ENCODE data around the gene FUT8.

FUT8 gene

DNA sequence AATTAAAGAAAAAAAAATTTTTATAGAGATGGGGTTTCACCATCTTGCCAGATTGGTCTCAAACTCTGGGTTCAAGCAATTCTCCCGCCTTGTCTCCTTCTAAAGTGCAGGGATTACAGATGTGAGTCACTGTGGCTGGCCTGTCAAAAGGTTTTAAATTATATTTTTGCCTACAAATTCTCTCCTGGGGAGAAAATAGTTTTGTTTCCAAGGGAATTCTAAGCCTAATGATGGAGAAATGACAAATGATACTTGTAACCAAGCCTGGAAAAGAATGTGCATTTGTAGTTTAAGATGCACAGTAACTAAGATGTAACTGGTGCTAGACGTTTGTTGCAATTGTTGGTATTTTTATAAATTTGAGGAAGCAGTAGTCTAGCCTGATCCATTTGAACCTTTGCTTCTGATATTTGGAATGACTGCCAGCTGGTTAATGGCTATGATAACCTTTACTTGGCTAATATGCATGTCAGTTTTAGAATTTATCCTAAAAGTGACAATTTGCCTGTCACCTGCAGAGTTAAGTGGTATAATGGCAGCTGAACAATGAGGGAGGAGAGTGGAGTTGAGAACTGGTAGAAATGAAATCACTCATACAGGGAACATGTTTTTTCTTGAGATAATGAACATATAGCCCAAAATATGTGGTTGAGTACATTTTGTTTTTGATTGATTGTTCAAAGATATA lies 148.0 kb downstream of the FUT8 start:
- DNase-seq = no peak

DNA sequence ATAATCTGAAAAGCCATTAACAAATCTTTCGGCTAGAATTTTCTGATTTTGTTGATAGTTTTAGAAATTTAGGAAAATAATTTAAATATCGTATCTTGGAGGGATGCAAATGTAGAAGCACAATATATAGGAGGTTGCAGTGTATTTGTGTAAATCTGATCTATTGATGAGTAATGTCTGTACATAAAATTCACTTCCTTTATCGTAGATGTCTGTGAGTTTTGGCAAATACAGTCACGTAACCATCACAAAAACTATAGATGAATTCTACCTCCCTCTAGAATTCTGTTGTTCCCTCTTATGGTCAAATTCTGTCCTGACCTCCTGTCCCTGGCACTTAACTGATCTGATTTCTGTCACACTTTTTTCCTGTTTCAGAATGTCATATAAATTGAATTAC lies 151.8 kb downstream of the FUT8 start:
- DNase-seq = no peak

DNA sequence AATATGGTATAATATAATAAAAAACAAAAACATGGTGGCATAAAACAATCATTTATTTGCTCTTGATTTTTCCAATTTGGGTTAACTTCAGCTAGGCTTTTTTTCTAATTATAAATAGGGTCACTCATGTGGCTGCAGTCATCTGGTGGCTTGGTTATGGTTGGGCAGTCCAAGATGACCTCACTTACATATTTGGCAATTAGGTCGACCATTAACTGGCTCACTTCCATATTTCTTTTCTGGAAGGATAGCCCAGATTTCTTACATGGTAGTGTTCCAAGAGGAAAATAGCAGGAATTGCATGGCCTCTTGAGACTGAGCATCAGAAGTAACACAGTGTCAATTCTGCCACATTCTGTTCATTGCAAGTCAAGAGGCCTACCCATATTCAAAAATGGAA lies 153.4 kb downstream of the FUT8 start:
- no peak for DNase-seq

DNA sequence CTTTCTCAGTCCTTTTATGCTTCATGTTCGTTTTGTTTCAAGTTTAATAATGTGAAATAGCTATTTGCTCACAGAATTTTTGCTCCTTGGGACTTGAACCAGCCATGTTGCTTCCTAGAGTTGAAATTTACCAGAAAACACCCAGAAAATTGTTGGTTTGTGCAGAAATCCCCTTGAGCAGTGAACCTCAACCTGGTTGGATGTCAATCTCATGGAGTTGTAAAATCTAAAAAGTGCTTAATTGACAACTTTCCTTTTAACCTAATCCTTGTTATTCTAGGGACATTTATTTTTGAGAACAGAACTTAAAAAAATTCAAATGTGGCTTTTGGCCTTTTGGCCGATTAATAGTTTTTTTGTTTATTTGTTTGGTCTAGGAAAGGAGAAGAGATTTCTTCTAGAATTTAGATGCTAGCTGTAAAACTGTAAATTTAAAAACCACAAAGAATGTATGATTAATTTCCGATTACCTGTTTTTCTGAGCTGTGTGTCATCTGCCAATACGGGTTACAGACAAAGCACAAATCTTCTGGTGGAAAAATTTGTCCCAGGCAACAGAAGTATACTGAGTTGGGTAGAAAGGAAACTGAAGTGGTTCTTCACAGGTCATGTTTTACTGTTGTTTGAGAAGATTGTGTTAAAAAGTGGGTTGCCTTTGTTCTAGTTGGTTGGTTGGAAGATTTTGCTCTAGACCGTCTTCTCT lies 154.4 kb downstream of the FUT8 start:
- DNase-seq = no peak

DNA sequence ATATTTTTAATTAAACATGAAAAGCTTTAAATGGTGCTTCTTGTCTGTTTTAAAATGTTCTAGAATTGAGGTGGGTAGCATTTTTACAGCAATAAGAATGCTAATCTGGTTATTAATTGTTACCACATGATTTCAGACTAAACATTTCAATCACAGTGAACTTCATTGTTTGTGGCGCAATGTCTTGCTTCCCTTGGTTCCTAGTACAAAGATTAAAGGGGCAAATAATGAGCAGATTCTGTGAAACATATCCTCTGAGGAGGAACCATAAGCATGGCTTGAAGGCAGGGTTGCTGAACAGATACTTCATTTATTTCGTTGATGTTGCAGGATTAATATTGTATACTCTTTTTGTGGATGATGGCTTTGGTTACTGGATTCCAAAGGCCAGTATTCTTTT lies 162.1 kb downstream of the FUT8 start:
- no peak for DNase-seq

DNA sequence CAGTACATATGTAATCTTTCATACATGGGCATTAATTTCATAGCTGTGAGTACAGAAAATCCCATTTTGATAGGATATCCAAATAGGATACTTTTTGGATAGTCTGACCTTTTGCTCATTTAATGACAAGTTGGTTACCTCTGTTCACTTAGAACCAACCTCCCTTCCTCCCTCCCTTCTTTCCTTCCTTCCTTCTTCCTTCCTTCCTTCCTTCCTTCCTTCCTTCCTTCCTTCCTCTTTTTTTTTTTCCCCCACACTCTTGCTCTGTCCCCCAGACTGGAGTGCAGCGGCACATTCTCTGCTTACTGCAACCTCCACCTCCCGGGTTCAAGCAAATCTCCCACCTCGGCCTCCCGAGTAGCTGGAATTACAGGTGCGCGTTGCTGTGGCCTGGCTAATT lies 162.9 kb downstream of the FUT8 start:
- DNase-seq = no peak

DNA sequence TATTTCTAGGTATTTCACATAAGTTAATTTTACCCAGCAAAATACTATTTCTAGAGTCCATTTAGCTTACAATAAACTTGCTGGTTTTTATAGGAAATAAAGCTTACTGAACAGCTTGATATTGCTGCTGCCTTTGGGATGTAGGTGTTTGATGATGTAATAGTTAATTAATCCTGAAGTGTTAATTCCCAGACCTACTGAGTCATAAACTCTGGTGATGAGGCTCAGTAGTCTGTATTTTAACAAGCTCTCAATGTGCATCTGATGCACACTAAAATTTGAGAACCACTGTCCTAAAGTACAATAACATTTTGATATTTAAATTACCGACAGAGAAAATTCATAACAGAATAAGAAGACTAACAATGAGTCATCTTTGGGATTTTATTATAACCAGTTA lies 168.4 kb downstream of the FUT8 start:
- DNase-seq = no peak

DNA sequence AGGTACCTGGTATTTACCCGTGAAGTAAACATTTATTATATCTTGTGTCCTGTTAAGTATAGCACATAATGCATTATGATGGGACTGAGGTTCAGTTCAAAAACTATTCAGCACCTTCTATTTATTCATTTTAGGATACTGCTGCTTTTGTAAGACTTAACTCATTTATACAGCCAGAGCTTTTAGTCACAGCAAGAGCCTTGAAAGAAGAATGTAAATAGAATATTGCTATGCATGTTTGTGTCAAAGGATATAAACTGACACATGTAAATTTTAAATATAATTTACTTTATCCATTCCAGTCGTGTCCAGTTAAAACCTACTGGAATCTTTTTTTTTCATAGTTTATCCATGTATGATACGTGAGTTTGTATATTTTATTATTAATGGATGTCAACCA lies 168.8 kb downstream of the FUT8 start:
- no peak for DNase-seq

DNA sequence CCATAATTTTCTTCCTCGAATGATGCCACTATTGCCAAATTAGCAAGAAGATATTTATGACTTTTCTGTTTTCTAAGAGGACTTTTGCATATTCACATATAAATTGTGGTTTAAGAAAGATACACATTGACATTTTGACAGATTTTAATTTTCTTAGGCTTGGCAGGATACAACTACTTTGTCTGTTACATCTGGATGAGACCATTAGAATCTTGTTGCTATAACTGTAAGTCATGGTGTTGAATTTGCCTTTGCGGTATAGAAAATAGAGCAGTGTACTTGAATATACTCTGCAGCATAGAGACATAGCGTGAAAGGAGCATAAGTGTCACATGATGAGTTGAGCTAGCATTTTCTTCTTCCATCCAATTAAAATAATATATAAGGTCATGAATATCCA lies 169.3 kb downstream of the FUT8 start:
- no peak for DNase-seq

DNA sequence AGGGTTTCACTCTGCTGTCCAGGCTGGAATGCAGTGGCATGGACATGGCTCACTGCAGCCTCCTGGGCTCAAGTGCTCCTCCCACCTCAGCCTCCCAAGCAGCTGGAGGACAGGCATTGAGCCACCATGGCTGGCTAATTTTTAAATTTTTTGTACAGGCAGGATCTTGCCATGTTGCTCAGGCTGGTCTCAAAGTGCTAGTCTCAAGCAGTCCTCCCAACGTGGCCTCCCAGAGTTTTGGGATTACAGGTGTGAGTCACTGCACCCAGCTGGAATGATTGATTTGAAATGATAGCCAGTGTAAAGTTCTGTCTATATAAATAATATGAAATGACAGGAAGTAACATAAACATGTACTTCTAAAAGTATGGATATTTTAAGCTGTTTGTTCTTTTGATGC lies 172.7 kb downstream of the FUT8 start:
- no peak for DNase-seq

DNA sequence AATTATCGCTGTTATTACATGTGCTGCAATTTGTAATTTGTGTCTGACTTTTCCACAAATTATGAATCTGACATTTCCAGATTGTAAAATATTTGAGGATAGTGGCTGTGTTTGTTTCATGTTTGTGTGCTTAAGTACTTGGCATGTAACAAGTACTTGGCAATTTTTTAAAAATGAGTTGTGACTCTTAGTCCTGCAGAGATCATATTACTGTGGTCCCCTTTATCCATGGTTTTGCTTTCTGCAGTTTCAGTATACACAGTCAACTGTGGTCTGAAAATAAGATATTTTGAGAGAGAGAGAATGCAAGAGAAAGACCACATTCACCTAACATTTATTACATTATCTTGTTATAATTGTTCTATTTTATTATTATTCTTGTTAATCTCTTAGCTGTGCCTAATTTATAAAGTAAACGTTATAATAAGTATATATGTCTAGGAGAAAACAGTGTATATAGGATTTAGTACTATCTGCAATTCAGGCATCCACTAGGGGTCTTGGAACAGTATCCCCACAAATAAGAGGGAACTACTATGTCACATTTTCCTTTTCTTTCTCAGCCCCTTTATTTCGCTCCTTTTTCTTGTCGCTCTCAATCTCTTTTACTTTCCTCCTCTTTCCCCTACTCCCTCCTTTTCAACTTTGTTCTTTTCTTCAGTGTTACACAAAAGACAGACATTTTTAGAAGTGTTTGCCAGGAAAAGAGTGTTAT lies 176.1 kb downstream of the FUT8 start:
- DNase-seq = no peak

DNA sequence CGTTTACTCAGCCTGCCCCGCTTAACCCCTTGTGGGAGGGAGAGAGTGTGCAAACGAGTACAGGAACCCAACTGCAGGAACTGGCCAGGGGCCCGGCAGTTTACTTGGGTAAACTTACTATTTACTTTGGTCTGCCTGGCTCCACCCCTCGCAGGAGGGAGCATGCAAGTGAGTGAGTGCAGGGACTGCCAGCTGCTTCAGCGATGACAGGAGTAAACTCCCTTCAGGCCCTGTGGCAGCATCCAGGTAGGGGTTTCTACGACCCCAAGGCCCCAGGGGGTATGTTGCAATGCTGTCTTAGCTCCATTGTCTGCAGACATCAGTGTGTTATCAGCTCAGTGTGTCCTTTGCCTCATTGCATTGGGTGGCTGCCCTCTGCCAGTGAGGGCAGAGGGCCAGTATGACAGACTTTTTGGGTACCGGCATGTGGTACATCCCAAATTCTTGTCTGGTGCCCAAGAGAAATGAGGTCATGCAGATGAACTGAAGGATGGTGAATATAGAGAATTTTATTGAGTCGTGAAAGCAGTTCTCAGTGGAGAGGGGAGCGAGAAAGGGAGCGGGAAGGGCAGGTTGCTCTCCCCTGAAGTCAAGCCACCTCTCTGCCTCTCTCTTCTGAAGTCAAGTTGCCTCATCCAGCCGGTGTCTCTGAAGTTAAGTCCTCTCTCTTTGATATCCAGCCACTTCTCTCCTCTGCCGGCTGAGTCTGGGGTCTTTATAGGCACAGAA lies 181.8 kb downstream of the FUT8 start:
- DNase-seq = no peak

DNA sequence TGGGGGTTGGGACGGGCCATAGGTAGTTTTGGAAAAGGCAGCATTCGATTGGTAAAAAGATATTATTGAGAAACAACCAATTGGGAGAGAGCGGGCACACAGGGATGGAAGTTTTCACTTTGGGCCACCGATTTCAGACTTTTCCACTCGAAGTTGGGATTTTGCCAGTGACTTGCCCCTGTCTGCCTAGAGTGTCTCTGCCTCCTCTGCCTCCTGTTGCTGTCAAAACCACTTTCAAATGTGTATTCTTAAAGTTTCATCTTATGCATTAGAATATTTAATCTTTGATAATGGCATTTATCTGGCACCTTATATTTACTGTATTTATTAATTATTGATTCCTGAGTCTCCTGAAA lies 182.3 kb downstream of the FUT8 start:
- DNase-seq = no peak

DNA sequence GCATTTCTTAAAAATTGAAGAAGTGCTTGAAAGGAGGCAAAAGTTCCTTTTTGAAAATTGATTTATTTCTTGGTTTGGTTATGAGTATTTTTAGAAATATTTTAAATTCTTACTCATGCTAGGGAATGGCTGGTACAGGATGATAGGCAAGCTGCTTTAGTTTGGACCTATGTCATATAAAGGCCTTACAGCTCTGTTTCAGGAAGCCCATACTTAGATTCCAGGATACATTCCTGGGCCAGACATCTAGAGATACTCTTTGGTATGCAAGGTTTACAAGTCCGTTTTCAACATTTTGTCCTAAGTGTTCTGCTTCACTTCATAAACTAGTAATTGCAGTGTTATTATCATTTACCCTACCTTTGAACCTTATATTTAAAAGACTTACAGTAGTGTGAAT lies 186.8 kb downstream of the FUT8 start:
- DNase-seq = no peak

DNA sequence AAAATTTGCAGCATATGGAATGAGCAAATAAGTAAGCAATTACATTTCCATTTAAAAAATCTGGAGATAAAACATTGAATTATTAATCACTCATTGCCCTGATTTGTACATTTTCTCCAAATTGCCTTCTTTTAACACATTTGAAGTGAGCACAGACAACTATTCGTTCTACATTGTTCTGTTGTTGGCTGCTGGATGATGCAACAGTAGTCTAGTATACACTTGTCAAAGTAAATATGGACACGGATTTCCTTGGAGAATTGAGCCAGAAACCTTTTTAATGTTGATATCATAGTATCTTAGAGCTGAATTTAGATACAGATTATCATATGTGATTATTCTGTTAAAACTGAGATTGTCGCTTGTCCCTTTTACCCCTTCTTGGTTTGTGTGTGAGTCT lies 188.2 kb downstream of the FUT8 start:
- no peak for DNase-seq

DNA sequence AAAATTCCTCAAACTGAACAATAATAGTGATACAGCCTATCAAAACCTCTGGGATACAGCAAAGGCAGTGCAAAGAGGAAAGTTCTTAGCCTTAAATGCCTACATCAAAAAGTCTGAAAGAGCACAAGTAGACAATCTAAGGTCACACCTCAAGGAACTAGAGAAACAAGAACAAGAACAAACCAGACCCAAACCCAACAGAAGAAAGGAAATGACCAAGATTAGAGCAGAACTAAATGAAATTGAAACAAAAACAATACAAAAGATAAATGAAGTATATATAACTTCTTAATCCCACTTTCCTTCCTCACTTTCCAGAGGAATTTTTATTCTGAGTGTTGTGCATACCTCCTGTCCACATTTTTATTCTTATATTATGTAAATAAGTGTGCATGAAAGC lies 192.0 kb downstream of the FUT8 start:
- no peak for DNase-seq

DNA sequence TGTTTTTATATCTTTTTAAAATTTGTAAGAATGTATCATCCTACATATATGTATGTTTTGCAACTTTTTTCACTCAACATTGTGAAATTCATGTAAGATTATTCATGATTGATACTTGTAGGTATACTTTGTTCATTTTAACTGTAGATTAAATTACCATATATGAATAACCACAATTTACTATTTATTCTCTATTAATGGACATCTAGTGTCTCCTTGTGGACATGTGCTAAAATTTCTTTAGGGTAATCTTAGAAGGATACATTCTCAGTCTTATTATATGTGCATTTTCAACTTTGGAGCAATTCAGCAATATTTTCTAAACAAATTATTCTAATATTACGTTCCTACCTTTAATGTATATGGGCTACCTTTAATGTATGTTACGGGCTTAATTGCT lies 192.4 kb downstream of the FUT8 start:
- no peak for DNase-seq

DNA sequence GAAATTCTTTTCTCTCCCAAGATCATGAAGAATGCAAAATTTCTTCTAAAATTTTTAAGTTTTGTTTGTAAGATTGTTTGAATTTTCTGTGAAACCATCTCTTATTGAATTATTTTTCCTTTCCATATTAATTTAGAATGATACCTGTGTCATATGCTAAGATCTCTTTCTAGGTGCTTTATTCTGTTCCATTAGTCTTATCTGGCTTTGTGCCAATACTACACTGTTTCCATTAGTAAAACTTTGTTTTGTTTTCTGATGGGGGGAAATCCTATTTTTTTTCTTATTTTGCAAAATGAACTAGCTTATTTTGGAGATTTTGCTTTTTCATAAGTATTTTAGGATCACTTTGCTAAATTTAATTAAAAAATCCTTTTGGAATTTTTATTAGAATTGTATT lies 193.9 kb downstream of the FUT8 start:
- no peak for DNase-seq

DNA sequence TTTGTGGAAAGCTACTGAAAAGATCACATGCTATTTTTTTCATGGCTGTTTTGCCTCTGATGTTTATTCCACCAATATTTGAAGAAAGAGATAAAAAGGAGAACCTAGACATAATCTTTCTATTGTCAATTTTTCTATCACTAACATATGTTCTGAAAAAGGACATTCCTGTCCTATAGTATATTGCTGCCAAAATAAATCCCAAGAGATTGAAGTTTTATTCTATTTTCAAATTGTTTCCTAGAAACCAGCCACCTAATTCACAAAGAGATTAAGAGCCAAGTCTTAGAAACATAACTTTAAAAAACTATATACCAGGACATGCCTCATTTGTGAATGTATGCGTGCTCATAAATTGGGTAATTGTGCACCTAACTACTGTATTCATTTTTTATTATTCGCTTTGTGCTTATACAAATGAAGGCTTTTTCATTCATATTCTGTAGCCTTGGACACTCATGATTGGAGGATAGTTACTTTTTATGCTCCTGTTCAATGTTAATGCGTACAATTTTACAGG lies 200.7 kb downstream of the FUT8 start:
- no peak for DNase-seq

DNA sequence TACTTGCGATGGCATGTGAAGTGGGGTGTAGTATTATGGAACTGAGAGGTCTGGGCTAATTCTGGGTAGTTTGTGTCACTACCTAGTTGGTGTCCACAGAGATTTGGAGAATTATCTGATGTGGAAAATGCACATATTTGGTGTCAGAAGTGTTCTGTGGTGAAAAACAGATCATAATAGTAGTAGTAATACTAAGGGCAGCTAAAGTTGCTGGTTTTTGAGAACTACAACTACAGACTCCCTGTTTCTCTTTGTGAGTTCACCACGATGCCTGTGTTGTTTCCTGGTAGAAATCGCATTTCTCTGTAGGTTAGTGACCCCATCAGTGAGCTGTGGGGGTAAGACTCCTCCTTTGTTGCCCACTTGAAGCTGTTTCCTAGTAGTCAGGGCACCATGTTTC lies 206.5 kb downstream of the FUT8 start:
- no peak for DNase-seq

DNA sequence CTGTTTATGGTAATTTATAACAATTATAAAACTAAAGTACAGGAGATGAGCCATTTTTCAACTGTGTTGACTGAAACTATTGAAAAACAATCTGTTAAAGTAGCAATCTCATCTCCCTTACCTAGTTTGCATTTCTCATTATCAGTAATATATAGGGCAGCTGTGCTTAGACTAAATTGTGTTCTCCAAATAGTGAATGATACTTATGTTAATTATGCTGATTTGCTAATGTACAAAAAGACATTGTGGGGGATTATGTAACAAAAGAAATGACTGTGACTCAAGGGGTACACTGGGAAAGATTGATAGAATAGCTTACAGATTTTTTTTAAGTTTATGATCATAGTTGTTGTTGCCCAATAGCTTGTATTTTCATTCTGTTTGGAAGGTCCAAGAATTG lies 207.7 kb downstream of the FUT8 start:
- no peak for DNase-seq

DNA sequence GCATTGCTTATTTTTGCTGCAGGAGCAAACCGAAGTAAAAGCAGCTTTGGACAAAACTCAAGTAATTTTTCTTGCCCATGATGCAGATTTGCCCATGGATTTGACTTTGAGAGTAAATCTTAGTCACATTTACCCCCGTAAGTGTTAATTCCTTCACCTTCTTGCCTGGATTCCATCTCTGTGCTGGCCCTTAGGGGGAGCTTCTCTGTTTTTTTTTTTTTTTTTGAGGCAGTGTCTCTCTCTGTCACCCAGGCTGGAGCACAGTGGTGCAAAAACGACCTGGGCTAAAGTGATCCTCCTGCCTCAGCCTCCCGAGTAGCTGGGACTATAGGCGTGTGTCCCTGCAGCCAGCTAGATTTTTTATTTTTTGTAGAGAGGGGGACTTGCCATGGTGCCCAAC lies 210.2 kb downstream of the FUT8 start:
- no peak for DNase-seq

DNA sequence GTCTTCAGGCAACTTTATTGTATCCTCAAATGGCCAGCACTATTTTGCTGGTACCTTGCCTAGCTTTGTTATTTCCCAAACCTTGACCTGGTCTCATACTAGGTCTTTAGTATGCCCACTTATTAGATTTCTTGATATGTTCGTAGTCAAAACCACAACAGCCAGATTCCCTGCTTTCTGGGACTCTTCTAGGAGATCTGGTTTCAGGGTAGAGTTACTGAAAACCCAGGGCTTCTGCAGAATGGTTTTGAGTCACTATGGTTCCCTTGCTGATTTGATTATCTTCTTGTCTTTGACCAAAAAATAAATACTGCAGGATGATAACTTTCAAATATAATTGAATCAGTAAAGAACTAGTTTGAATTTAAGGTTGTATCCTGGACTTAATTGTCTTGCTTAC lies 211.2 kb downstream of the FUT8 start:
- DNase-seq = no peak

DNA sequence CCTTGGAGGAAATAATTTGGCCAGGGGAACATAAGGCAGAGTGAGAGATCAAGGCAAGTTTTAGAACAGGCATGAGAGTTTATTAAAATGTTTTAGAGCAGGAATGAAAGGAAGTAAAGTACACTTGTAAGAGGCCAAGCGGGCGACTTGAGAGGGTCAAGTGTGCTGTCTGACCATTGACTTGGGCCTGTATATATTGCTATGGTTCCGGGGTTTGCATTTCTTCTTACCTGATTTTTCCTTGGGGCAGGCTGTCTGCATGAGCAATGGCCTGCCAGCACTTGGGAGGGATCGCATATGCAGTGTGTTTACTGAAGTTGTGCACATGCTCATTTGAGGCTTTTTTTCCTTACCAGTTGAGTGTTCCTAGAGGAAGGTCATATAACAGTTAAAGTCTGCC lies 214.8 kb downstream of the FUT8 start:
- no peak for DNase-seq

All from NCI-H774 (cell line).